NCI-H1694 (cell line): ENCODE results near the gene ABCA2.
"Not testable (repeated sequence)": the region's sequence is repeated elsewhere in the genome, so short reads cannot be mapped to it uniquely, and the experiment has no call there.

Source experiments
- DNase-seq: peaks from one replicate; lab custom pipeline; 2025; lab: John Stamatoyannopoulos, UW

Gene ABCA2

DNA sequence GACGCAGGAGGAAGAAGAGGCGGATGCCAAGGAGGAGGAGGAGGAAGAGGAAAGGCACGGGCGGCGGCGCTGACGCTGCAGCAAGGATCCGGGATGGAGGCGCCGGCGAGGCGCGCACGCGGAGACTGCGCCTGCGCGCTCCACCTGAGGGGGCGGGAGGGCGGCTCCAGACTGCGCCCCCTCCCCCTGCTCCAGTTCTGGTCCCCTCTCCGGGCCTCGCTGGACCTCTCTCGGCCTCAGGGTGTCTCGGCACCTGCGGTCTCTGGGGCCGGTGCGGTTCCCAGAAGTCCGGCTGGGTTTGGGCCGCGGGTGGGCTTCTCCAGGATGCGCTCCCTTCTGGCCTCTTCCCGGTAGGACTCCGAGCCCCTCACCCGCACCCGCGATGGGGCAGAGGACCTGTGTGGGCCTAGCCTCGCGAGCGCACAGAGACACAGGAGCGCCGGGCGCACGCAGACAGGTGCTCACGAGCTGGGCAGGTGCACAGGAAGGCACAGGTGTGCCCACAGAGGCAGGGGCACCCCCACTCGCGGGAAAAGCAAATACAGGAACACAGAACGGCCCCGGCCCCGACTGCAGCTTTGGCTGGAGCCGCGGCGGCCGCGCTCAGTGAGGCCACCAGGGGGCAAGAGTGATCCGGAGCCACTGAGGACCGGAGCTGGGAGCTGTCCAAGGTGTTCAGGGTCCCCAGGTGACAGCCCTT, 18.2 kb upstream of the ABCA2 start, which contains the start of gene NPDC1:
NPDC1 (minus strand) TSS at position 90 of the 700 bp plus-strand sequence. CDS start 188 bp downstream, outside the sequence.
- peak; percentile 38 for DNase-seq

DNA sequence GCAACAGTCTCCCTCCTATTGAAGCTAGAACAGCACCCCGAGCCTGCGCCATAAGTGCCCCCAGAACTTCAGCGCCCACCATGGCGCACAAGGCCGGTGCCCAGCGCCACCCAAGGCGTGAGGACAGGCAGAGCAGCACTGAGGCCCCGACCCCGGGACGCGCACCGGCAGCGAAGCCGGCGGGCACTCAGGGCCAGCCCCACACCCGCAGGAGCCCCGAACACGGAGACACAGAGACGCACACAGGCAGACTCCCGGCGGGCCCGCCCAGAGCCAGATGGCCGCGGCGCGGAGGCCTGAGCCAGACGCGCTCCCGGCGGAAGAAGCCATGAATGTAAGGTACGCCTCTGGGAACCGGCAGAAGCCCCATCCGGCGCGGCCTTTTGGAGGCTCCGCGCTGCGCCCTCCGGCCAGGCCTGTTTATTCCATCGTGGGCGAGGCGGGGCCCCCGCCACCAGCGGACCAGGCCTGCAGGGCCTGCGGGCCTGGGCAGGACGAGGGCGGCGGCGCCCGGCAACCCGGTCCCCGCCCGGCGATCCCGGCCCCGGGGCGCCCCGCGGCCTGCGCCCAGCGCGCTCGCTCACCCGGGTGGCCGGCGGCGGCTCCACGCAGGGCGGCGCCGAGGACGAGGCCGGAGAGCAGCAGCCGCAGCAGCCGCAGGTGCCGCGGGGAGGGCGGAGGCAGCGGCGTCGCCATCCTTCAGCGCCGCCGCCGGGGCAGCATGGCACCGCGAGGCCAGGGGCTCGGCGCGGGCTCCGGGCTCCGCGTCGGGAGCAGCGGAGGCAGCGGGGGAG, 17.5 kb upstream of the ABCA2 start:
- no peak for DNase-seq

DNA sequence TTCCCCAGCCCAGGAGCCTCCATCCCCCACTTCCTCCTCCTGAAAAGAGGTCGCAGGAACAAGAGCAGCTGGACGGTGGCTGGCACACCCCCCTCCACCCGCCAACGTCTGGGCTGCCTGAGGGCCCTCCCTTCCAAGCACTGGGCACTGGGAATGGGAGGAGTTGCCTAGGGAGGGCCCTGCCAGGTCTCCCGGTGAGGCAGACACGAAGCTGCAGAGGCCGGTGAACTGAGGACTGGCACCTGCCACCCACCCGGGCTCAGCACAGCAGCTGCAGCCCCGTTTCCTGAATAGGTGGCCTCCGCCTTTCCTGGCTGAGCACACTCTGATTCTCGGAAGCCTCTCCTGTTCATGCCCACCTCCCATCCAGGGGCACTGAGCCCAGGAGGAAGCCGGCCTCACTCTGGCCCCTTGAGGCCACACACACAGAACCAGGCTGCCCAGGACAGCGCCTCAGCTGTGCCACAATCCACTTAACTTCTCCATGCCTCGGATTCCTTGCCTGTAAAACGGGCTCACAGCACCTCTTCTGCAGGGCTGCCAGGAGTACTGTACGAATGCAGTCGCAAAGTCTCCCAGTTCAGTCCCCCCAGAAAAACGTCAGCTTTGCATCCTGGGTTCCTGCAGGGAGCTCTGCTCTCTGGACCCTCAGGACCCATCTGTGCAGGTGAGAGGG, 16.6 kb upstream of the ABCA2 start:
- no peak for DNase-seq

DNA sequence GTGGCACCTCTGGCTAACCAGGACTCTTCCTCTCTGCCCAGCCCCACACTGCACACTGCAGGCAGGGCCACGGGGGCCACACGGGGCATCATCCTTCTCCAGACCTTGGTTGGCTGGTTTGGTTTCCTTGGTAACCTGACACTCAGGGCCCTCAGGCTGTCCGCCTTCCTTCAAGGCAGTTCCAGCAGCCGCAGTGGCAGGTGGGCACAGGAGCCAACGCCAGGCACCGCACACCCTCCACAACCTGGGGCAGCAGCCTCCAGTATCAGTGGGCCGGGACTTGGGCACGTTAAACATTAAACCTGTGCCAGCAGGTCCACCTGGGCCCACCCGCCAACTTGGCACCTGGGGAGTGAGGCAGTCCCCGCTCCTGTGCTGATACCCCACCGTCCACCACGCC, 16.0 kb upstream of the ABCA2 start:
- no peak for DNase-seq

DNA sequence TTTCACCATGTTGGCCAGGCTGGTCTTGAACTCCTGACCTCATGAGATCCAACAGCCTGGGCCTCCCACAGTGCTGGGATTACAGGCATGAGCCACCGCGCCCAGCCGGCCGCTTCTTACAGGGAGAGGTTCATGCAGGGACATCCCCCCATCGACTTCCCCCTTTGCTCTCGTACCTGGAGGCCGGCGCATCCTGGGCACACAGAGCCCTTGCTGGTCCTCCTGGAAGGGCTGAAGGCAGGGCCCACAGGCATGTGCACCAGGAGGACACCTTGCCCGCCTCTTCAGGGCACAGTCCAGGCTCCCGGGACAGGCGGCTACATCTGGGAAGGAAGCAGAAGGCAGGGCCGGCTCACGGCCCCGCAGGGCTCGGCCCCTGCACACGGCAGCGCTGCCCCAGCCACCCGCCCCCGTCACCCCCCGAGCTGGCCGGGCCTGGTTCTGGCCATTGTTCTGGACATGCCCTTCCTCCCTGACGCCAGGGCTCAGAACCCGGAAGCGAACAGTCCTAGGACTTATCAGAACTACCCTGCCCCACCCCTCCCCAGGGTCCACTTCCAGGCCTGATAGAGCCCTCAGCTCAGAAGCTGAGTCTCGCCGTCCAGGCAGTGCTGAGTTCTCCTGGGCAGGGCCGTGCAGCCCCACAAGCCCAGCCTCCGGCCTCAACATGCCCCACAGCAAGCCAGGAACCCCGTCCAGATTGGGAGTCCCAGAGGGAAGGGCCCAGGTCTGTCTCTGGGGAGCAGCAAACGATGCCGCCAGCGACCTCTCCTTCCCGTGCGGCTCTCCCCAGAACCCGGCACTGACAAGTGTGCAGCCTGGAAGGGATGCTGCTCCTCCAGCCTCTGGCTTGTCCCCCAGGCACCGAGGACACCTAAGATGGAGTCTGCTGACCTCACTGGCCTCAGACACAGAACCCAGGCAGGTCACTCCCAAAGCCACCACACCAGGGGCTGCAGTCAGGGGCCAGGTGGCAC, 15.0 kb upstream of the ABCA2 start:
- no peak for DNase-seq

DNA sequence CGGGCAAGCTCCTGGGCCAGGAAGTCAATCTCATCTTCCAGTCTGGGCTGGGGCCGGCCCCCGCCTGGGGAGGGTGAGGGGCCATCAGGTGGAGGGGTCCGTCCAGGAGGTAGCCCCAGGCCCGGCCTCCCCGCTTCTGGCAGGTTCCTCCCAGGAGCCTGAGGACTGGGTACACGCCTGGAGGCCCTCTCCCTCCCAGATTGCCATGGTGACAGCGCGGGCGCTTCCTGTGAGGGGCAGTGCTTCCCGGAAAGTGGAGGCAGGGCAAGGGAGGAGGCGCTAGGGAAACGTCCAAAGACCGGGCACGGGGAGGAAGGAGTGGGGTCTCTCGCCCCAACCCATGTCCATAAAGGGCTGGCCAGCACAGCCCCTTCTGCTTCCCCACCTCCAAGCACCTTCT, 13.1 kb upstream of the ABCA2 start:
- DNase-seq, result no peak

DNA sequence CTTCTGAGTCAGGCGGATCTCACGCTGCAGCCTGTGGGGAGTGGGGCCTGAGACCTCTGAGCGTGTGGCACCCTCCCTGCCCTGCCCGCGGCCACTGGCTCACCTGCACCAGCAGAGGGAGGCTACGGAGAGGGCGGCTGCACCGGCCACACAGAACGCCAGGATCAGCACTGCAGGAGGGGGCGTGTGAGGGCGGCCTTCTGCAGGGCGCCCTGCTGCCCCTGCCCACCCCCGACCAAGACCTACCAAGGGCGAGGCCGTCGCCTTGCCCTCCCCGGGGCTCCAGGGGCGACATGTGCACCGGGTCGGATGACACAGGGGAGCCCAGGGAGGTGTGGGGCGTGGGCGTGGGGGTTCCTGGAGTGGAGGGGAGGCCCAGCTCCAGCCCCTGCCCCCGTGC, 12.5 kb upstream of the ABCA2 start:
- no peak for DNase-seq

DNA sequence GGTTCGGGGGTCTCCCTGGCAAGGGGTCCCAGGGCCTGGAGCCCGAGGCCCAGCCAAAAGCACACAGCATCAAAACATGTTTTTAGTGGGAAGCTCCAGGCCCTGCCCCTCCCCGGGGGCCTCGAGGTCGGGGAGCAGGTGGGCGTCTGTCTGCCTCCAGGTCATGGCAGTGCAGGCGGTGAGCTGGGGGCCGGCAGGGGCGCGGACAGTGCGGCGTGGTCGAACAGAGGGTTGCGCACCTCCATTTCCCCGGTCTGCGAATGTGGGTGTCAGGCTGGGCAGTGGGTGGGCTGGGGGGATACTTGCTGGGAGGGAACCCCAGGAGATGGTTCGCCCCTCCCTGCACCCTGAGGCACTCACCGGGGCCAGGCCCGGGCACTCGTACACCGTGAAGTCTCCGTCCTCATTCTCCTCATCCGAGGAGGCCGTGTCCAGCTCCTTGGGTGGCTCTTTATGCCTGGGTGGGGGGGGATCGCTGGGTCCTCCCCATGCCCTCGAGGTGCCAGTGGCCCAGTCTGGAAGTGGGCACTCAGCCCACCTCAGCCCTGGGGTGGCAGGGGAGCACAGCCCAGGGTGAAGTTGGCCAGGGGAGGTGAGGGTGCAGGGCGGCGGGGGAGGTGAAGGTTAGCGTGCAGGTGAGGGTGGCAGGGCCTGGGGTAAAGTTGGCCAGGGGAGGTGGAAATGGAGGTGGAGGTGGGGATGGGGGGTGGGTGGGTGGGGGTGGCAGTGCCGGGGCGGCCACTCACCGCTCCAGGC, 11.8 kb upstream of the ABCA2 start:
- no peak for DNase-seq

DNA sequence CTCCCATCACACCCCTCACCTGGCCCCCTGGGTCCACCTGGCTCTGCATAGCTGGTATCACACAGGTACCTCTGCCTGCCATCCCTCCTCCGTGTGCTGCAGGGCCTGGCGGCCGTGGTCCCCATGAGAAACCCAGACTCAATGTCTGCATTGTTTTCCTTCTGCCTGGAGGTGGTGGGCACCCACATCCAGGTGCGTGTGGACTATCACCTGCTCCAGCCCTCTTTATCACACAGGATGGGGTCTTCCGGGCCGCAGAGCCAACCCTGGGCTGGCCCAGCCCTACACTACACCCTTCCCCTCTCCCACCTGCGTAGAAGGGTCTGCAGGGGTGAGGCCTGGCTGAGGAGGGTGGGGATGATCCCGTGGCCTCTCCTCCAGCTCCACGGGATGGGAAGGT, 10.9 kb upstream of the ABCA2 start:
- DNase-seq, result no peak

DNA sequence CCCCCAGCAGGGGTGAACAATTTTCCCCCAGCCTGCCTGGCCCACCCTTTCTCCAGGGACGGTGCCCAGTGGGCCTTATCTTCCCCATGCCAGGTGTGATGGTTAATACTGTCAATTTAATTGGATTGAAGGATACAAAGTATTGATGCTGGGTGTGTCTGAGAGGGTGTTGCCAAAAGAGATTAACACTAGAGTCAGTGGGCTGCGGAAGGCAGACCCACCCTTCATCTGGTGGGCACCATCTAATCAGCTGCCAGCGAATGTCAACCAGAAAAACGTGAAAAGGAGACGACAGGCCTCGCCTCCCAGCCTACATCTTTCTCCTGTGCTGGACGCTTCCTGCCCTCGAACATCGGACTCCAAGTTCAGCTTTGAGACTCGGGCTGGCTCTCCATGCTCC, 9.4 kb upstream of the ABCA2 start:
- DNase-seq, result no peak

DNA sequence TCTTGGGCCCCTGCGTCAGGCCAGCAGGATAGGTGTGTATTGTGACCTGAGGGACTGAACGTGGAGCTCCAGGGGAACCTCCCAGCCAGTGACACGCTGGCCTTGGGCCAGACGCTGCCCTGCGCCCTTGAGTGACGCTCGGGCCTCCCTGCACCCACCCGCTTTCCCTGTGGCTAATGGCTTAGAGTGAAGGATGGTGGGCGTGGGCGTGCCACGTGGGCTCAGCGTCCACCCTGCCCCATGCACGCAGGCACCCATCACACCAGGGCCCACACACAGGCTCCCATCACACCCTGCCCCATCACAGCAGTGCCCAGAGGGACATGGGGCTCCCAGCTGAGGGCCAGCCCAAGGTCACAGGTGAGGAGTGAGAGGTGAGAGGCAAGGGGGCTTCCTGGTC, 9.0 kb upstream of the ABCA2 start:
- no peak for DNase-seq

DNA sequence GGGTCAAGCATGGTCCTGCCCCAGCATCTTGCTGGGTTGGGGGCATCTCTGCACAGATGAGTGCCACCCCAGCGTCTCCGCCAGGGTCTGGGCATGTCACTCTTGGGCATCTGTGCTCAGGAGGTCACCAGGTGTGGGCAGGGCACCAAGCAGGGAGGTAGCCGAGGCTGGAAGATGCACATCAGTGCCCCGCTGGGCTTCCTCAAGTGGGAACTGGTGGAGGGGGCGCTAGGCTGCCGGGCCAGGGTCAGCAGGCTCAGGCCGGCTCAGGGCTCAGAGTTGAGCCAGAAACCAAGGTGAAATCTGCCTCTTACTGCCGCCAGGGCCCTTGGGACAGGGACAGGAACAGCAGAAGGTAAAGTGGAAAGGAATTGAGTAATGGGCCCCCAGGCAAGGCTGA, 7.9 kb upstream of the ABCA2 start:
- no peak for DNase-seq

DNA sequence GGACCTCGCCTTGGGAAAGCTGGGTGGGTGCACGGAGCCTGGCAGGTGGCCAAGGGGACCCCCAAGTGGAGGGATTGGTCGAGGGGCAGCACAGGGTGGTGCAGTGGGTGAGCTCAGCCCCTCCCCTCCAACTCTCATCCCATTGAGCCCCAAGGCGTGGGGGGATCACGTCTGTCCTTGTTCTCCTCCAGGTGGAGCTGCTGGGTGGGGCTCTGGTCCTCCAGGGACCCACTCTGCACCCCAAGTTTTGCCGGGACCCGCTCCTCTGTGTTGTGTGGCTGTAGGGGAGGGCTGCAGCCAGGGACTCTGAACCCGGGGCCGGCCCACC, 7.4 kb upstream of the ABCA2 start:
- no peak for DNase-seq

DNA sequence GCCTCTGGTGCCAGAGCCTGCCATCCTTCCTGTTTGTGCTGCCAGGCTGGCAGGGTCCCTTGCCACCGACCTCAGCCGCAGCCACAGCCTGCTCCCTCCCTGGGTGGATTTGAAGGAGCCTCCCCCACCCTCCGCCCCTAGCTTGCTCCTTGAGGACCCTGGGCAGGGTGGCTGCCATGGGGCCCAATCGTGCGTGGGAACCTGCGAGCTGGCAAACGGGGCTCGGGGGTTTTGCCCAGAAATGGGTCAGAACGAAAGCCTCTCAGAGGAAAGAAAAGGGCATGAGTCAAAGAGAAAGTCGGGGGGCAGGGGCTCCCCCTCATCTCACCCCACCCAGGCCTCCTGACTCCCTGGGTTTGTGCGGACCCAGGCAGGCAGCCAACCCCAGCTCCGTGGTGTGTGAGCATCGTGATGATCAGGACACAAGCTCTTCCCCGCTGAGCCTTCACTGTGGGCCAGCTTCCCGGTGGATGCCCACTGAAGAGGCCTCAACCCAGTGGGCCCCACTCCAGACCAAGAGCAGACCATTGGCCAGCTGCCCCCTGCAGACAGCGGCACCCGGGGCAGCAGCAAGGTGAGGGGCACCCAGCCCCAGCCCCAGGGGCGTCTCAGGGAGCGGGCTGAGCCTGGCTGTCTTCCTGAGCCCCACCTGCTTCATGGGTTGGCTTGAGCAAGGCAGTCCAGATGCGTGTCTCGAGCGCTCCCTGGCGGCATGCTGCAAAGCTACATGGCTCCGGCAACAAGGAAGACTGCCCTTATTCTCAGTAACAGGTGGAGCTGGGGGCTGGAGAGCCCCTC, 6.9 kb upstream of the ABCA2 start:
- peak; percentile 68 for DNase-seq

DNA sequence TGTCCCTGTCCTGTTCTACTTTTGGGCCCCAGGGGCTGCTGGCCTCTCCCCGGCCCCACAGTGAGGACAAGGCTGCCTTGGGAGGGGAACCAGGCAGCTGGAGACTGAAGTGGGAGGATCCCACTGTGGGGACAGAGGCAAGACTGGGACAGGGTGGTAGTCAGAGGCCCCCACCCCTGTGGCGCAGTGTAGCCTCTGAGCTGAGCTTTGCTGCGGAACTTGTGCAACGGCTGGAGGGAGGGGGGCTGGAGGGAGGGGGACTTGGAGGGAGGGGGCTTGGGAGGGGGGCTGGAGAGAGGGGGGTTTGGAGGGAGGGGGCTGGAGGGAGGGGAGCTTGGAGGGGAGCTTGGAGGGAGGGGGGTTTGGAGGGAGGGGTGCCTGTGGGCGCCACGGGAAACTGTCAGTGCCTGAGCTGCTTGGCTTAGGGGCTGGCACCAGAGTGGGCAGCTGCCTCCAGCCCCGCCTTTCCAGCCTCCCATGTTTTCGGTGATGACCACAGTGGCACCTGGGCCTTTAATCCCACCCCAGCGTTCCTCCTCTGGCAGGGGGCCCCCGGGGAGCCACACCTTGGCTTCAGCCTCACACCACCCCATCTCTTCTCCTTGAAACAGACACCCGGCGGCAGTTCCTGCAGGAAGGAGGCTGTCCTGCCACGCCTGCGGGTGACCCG, 6.1 kb upstream of the ABCA2 start:
- no peak for DNase-seq

DNA sequence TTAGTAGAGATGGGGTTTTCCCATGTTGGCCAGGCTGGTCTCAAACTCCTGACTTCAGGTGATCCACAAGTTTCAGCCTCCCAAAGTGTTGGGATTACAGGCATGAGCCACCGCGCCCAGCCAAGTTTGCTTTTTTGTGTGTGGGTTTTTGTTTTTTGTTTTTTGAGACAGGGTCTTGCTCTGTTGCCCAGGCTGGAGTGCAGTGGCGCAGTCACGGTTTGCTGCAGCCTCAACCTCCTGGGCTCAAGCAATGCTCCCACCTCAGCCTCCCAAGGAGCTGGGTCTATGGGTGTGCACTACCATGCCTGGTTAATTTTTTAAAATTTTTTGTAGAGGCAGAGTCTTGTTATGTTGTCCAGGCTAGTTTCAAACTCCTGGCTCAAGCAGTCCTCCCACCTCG, 5.4 kb upstream of the ABCA2 start:
- DNase-seq, result not testable (repeated sequence)

DNA sequence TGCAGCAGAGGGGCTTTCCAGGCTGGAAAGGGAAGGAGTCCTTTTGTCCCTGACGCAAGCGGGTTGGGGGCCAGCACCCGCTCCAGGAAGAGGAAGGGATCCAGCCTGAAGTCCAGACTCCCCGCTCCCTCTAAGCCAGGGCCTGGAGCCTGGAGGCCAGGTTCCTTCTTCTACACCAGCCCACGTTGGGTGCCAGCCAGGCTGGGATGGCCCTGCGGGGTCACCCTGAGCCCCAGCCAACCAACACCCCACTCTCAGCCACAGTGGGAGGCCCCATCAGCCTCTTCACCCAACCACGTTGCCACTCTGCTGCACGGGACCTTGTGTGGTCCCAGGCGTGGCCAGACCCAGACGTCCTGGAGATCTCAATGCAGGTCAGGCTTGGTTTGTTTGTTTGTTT, 4.8 kb upstream of the ABCA2 start:
- DNase-seq, result no peak

DNA sequence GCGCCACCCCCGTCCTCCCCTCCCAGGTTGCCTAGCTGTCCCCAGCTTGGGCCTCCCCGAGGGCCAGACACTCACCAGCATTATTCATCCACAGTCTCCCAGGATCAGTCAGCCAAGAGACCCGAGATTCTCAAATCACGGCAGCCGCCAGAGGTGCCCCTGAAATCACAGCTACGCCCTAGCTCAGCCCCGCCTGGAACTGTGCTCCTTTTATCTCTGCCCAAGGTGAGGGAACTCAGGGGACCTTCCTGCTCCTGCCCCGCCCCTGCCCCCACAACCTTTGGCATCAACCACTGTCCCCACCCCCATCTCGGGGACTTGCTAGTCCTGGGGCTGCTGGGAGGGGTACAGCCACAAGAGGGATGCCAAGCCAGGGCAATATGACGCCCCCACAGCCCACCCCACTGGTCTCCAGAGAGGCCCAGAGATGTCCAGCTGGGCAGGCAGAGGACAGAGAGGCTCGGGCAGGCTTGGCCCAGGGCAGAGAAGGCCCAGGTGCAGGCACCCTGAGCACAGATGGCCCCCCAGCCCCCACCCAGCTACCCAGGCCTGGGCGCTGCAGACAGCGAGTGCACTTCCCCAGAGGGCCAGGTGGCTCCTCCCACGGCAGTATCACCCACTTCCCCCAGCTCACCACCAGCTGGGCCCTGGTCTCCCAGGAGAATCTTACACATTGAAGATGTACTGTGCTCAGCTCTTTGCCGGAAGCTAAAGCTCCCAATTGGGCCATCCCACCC, 4.0 kb upstream of the ABCA2 start, which contains the start of gene FUT7:
FUT7 (minus strand) TSS at position 185 of the 737 bp plus-strand sequence; CDS start at position 88, 97 bp downstream.
- DNase-seq, result no peak
